H9 (cell line): ENCODE data around the gene ZNF655. TPM values are rescaled to one million over a fixed set of nuclear protein-coding genes. Genes with fewer than 3 reads are reported as not detected.

Experiments used
- DNase-seq: peaks from one replicate; pipeline ENCODE4 v3.0.0-alpha.2; 2017
- H2AFZ ChIP-seq: one replicate; pipeline ENCODE4 v1.6.1; 2013; ENCODE audit warnings: mild to moderate bottlenecking, low read length, control low read depth, moderate library complexity
- H2AK5ac ChIP-seq: 2 replicates; pipeline ENCODE4 v1.6.1; 2013; ENCODE audit warnings: low read length, control low read depth, mixed read lengths; ENCODE audit not compliant: insufficient read length
- H2BK120ac ChIP-seq: one replicate; pipeline ENCODE4 v1.6.1; 2013; ENCODE audit warnings: low read depth, mild to moderate bottlenecking, low read length, control low read depth, inconsistent platforms; ENCODE audit not compliant: poor library complexity, severe bottlenecking
- H2BK12ac ChIP-seq: 2 replicates; pipeline ENCODE4 v1.6.1; 2013; ENCODE audit warnings: low read length, control low read depth, mixed read lengths, low read depth; ENCODE audit not compliant: insufficient read length
- H2BK15ac ChIP-seq: 2 replicates; pipeline ENCODE4 v1.6.1; 2013; ENCODE audit warnings: low read depth, low read length, control low read depth
- H2BK20ac ChIP-seq: one replicate; pipeline ENCODE4 v1.6.1; 2013; ENCODE audit warnings: low read depth, mild to moderate bottlenecking, low read length, control low read depth, inconsistent platforms; ENCODE audit not compliant: poor library complexity, severe bottlenecking
- H2BK5ac ChIP-seq: 2 replicates; pipeline ENCODE4 v1.6.1; 2013; ENCODE audit warnings: low read length, control low read depth, mixed read lengths; ENCODE audit not compliant: insufficient read length
- H3K14ac ChIP-seq: 2 replicates; pipeline ENCODE4 v1.6.1; 2013; ENCODE audit warnings: low read length, control low read depth; ENCODE audit not compliant: insufficient read depth
- H3K18ac ChIP-seq: 2 replicates; pipeline ENCODE4 v1.6.1; 2013; ENCODE audit warnings: low read depth, mild to moderate bottlenecking, mixed read lengths, low read length, control low read depth; ENCODE audit not compliant: insufficient read length
- H3K23ac ChIP-seq: 2 replicates; pipeline ENCODE4 v1.6.1; 2013; ENCODE audit warnings: low read length, control low read depth, mixed read lengths, low read depth; ENCODE audit not compliant: insufficient read length
- H3K23me2 ChIP-seq: 2 replicates; pipeline ENCODE4 v1.6.1; 2013; ENCODE audit warnings: low read depth, mild to moderate bottlenecking, mixed read lengths, low read length, control low read depth; ENCODE audit not compliant: insufficient read length, poor library complexity, severe bottlenecking
- H3K27ac ChIP-seq: 2 replicates; pipeline ENCODE4 v1.5.1; 2013; ENCODE audit warnings: low read length, control low read depth, mixed read lengths, low read depth; ENCODE audit not compliant: insufficient read length
- H3K27me3 ChIP-seq: 2 replicates; pipeline ENCODE4 v1.6.1; 2013; ENCODE audit warnings: low read length, control low read depth, inconsistent platforms; ENCODE audit not compliant: insufficient read depth
- H3K4ac ChIP-seq: 2 replicates; pipeline ENCODE4 v1.6.1; 2013; ENCODE audit warnings: low read depth, mild to moderate bottlenecking, control low read depth, inconsistent platforms, low read length, moderate library complexity
- H3K4me1 ChIP-seq: 2 replicates; pipeline ENCODE4 v1.6.1; 2013; ENCODE audit warnings: low read length, control low read depth, inconsistent platforms; ENCODE audit not compliant: insufficient read depth
- H3K4me2 ChIP-seq: 2 replicates; pipeline ENCODE4 v1.6.1; 2013; ENCODE audit warnings: low read length, control low read depth, mixed read lengths; ENCODE audit not compliant: insufficient read length, insufficient read depth
- H3K56ac ChIP-seq: 2 replicates; pipeline ENCODE4 v1.6.1; 2013; ENCODE audit warnings: low read depth, mild to moderate bottlenecking, mixed read lengths, low read length, control low read depth; ENCODE audit not compliant: insufficient read length
- H3K79me1 ChIP-seq: 2 replicates; pipeline ENCODE4 v1.6.1; 2013; ENCODE audit warnings: low read depth, mild to moderate bottlenecking, moderate library complexity, low read length, control low read depth, inconsistent platforms; ENCODE audit not compliant: insufficient read depth, poor library complexity, severe bottlenecking
- H3K79me2 ChIP-seq: 2 replicates; pipeline ENCODE4 v1.6.1; 2013; ENCODE audit warnings: low read length, control low read depth, inconsistent platforms; ENCODE audit not compliant: insufficient read depth
- H3K9ac ChIP-seq: 2 replicates; pipeline ENCODE4 v1.6.1; 2013; ENCODE audit warnings: low read length, control low read depth, mixed read lengths; ENCODE audit not compliant: insufficient read length; ENCODE audit errors: extremely low read depth
- H3K9me3 ChIP-seq: one replicate; pipeline ENCODE4 v1.6.1; 2013; ENCODE audit warnings: low read depth, low read length, inconsistent platforms; ENCODE audit not compliant: control insufficient read depth
- H3T11ph ChIP-seq: one replicate; pipeline ENCODE4 v1.6.1; 2013; ENCODE audit warnings: mild to moderate bottlenecking, low read length, control low read depth, inconsistent platforms
- H4K20me1 ChIP-seq: one replicate; pipeline ENCODE4 v1.6.1; 2013; ENCODE audit not compliant: control insufficient read depth, insufficient read length, insufficient read depth
- H4K5ac ChIP-seq: 2 replicates; pipeline ENCODE4 v1.6.1; 2013; ENCODE audit warnings: low read depth, mild to moderate bottlenecking, mixed read lengths, low read length, control low read depth; ENCODE audit not compliant: insufficient read length
- H4K8ac ChIP-seq: replicated peaks from 2 replicates; pipeline ENCODE4 v1.6.1; 2013; ENCODE audit warnings: low read length, control low read depth, mixed read lengths, low read depth; ENCODE audit not compliant: insufficient read length
- H4K91ac ChIP-seq: 2 replicates; pipeline ENCODE4 v1.6.1; 2013; ENCODE audit warnings: low read depth, mild to moderate bottlenecking, moderate library complexity, mixed read lengths, low read length, control low read depth; ENCODE audit not compliant: insufficient read length
- H3K27ac Mint-ChIP-seq, 3 experiments: 2 replicates in 2 of 3; 3 replicates in 1 of 3; pipeline ENCODE4 v1.8.0; 2020 to 2021; ENCODE audit warnings: mixed read lengths in 3 of 3, mild to moderate bottlenecking in 1 of 3, moderate library complexity in 1 of 3
- H3K27me3 Mint-ChIP-seq: 2 replicates; pipeline ENCODE4 v1.8.0; 2021; ENCODE audit warnings: low read depth, mild to moderate bottlenecking, moderate library complexity, mixed read lengths
- H3K36me3 Mint-ChIP-seq, 3 experiments: 2 replicates in 2 of 3; 3 replicates in 1 of 3; pipeline ENCODE4 v1.8.0; 2020 to 2021; ENCODE audit warnings: low read depth in 3 of 3, mixed read lengths in 3 of 3; ENCODE audit not compliant: insufficient read depth in 1 of 3
- H3K4me1 Mint-ChIP-seq, 2 experiments: 2 replicates each; pipeline ENCODE4 v1.8.0; 2020; ENCODE audit warnings: mixed read lengths in 2 of 2
- H3K4me3 Mint-ChIP-seq, 2 experiments: 2 replicates in 1 of 2; 3 replicates in 1 of 2; pipeline ENCODE4 v1.8.0; 2020 to 2021; ENCODE audit warnings: mild to moderate bottlenecking in 2 of 2, mixed read lengths in 2 of 2, moderate library complexity in 1 of 2
- H3K9me3 Mint-ChIP-seq, 2 experiments: 2 replicates in 1 of 2; 3 replicates in 1 of 2; pipeline ENCODE4 v1.8.0; 2020; ENCODE audit warnings: mild to moderate bottlenecking in 2 of 2, mixed read lengths in 2 of 2, moderate library complexity in 1 of 2
- CTCF ChIP-seq: fragments of 200-600 bp; sonication (generic); conservative IDR thresholded peaks from 3 replicates; pipeline ENCODE4 v1.8.0; 2021; ENCODE audit warnings: antibody characterized with exemption, mild to moderate bottlenecking
- WGBS: extraction: QIAGEN DNeasy Blood & Tissue Kit; methylation state at CpG from one replicate; pipeline ENCODE4 v1.1.7; 2013; ENCODE audit warnings: missing lambda C conversion rate, low lambda C conversion rate, mixed read lengths; ENCODE audit not compliant: insufficient read length; ENCODE audit errors: extremely low coverage; 5-methylcytosine and 5-hydroxymethylcytosine counted together
- total RNA-seq: library from RNA; stranded (reverse); gene quantifications from 2 replicates; pipeline ENCODE4 v1.2.1, GENCODE V29; 2021

The ZNF655 gene
- total RNA-seq, 1 experiment from 2014 or later: 49.2 TPM

GRCh38 chr7:99623702-99624447 is 65.4 kb downstream of the ZNF655 start:
- Mint-ChIP-seq H3K36me3 (peaks cover 65 to 91% (median 86%) of the 10 kb centered on the region in 3 experiments), H3K27me3 (no peaks in the 10 kb centered on the region), H3K4me1 (peaks cover 8 to 11% of the 10 kb centered on the region in 2 experiments), H3K4me3 (no peak overlapping the region), H3K9me3 (no peaks in the 10 kb centered on the region), H3K27ac (peak overlapping the region in 2 of 3 experiments; percentile 45 to 74; a peak in 2 of 7 replicates)
- Histone ChIP-seq H2BK12ac (no peak overlapping the region), H3K18ac (no peak overlapping the region), H3K56ac (no peak overlapping the region), H4K8ac (no peak overlapping the region), H3K14ac (no peak overlapping the region), H3K23ac (no peak overlapping the region), H2BK20ac (no peak overlapping the region), H2BK5ac (no peak overlapping the region), H3K4me2 (no peak overlapping the region), H4K20me1 (no peaks in the 10 kb centered on the region), H3K4me1 (no peaks in the 10 kb centered on the region), H3K27ac (no peak overlapping the region), H2BK15ac (no peak overlapping the region), H3K27me3 (no peaks in the 10 kb centered on the region), H3K9ac (no peak overlapping the region), H2AK5ac (no peak overlapping the region), H3K79me2 (no peaks in the 10 kb centered on the region), H2AFZ (no peak overlapping the region), H3K9me3 (no peaks in the 10 kb centered on the region), H2BK120ac (no peak overlapping the region), H3K4ac (no peak overlapping the region), H3K79me1 (no peaks in the 10 kb centered on the region), H4K91ac (no peak overlapping the region), H3T11ph (no peak overlapping the region), H4K5ac (no peak overlapping the region), H3K23me2 (no peaks in the 10 kb centered on the region)
- no peak for TF ChIP-seq CTCF
- DNase-seq: no peak
- WGBS: no CpG with 5 or more reads among the region's 9 CpGs
